PFSK-1 (cell line): ENCODE measurements around the gene RARRES2.

Experiments used
- REST ChIP-seq, 2 experiments: IDR thresholded peaks; 2 replicates each; pipeline versions ENCODE4 v1.6.1 to v1.8.0; 2011 to 2012; ENCODE audit warnings: low read depth in 2 of 2, low read length in 2 of 2, control low read depth in 1 of 2, inconsistent platforms in 1 of 2, mild to moderate bottlenecking in 1 of 2, moderate library complexity in 1 of 2; ENCODE audit not compliant: insufficient read depth in 1 of 2
- SIN3A ChIP-seq: IDR thresholded peaks from 2 replicates; pipeline ENCODE4 v1.6.1; 2012; ENCODE audit warnings: mild to moderate bottlenecking, low read length, moderate library complexity, borderline replicate concordance; ENCODE audit not compliant: insufficient read depth

GRCh38 chr7:150377196-150377595, 35.8 kb upstream of the RARRES2 start:
- TF ChIP-seq REST (IDR thresholded peaks at IDR 0.05; ENCODE audit: insufficient read depth in 1 of 2, low read depth in 2 of 2, low read length in 2 of 2) (no peak), SIN3A (no peak)
